Endothelial cell of umbilical vein (primary cell): ENCODE measurements around the gene AMH.
A peak's percentile ranks its signal among the peaks of the same experiment; 100 is the strongest.

Experiments
- CTCF ChIP-seq, 2 donors: IDR thresholded peaks; 1 replicate in 1 of 2; 2 replicates in 1 of 2; pipeline ENCODE4 v1.5.1; 2011; ENCODE audit warnings: low read length in 2 of 2, mild to moderate bottlenecking in 2 of 2, moderate library complexity in 2 of 2, control low read depth in 1 of 2, inconsistent platforms in 1 of 2, low read depth in 1 of 2; ENCODE audit not compliant: insufficient read depth in 1 of 2; ENCODE audit errors: extremely low read depth in 1 of 2
- GATA2 ChIP-seq: IDR thresholded peaks from 2 replicates; pipeline ENCODE4 v1.7.0; 2011; ENCODE audit warnings: low read depth, mild to moderate bottlenecking, moderate library complexity, mixed read lengths, low read length; ENCODE audit not compliant: insufficient read length, insufficient read depth
- POLR2A ChIP-seq: IDR thresholded peaks from 2 replicates; pipeline ENCODE4 v1.6.1; 2012; ENCODE audit warnings: low read depth, mild to moderate bottlenecking, control low read depth, low read length

- TF ChIP-seq GATA2: no peak
- TF ChIP-seq POLR2A: peak; percentile 35
- TF ChIP-seq CTCF (IDR thresholded peaks at IDR 0.05; ENCODE audit: extremely low read depth in 1 of 2, insufficient read depth in 1 of 2, low read depth in 1 of 2, low read length in 2 of 2): no peak
Observed at GRCh38 chr19:2270423-2271233, 21.5 kb downstream of the AMH start.
